SK-N-SH treated with all-trans-retinoic acid at 6 μM for 48 hours (cell line): Measurements from ENCODE around the gene CEP128.

Experiments
- ARNTL ChIP-seq: fragments of 450-650 bp; formaldehyde crosslinking; IDR thresholded peaks from 2 replicates; pipeline ENCODE4 v1.5.0; 2020; ENCODE audit warnings: low read depth, mild to moderate bottlenecking, moderate library complexity, borderline replicate concordance
- BACH2 ChIP-seq: fragments of 250-450 bp; sonication (Bioruptor Pico); IDR thresholded peaks from 2 replicates; pipeline ENCODE4 v1.9.0; 2021; ENCODE audit warnings: mild to moderate bottlenecking, borderline replicate concordance
- CREB5 ChIP-seq: fragments of 250-450 bp; sonication (Bioruptor Pico); IDR thresholded peaks from 2 replicates; pipeline ENCODE4 v1.5.1; 2020; ENCODE audit warnings: low read depth, mild to moderate bottlenecking, moderate library complexity
- ISL1 ChIP-seq: fragments of 250-450 bp; sonication (Bioruptor Pico); IDR thresholded peaks from 2 replicates; pipeline ENCODE4 v2.1.2; 2022; ENCODE audit warnings: mild to moderate bottlenecking, moderate library complexity
- OSR1 ChIP-seq: fragments of 250-450 bp; sonication (Bioruptor Pico); IDR thresholded peaks from 2 replicates; pipeline ENCODE4 v1.8.0; 2022; ENCODE audit warnings: moderate library complexity, mild to moderate bottlenecking, inconsistent platforms
- RARB ChIP-seq: fragments of 250-450 bp; sonication (Bioruptor Pico); IDR thresholded peaks from 2 replicates; pipeline ENCODE4 v1.8.0; 2021; ENCODE audit warnings: mild to moderate bottlenecking, moderate library complexity
- TOX ChIP-seq: fragments of 250-450 bp; sonication (Bioruptor Pico); IDR thresholded peaks from 2 replicates; pipeline ENCODE4 v1.8.0; 2021; ENCODE audit warnings: mild to moderate bottlenecking, moderate library complexity, borderline replicate concordance
- ZFP3 ChIP-seq: fragments of 250-450 bp; sonication (Bioruptor Pico); IDR thresholded peaks from 2 replicates; pipeline ENCODE4 v1.5.0; 2020; ENCODE audit warnings: mild to moderate bottlenecking, moderate library complexity
- ZFP30 ChIP-seq: fragments of 450-650 bp; formaldehyde crosslinking; IDR thresholded peaks from 2 replicates; pipeline ENCODE4 v1.5.0; 2022; ENCODE audit warnings: mild to moderate bottlenecking, moderate library complexity
- TF ChIP-seq, protein P1 (sequence below): fragments of 250-450 bp; sonication (Bioruptor Pico); IDR thresholded peaks from 2 replicates; pipeline ENCODE4 v1.5.0; 2020; ENCODE audit warnings: mild to moderate bottlenecking, moderate library complexity

- TF ChIP-seq ISL1 (CRISPR knock-in tag) = no peak
- TF ChIP-seq OSR1 = no peak
- no peak for TF ChIP-seq TOX (CRISPR knock-in tag)
- no peak for TF ChIP-seq CREB5 (CRISPR knock-in tag)
- TF ChIP-seq ARNTL (CRISPR knock-in tag) = no peak
- no peak for TF ChIP-seq RARB (CRISPR knock-in tag)
- TF ChIP-seq ZFP30 (CRISPR knock-in tag) = no peak
- TF ChIP-seq BACH2 (CRISPR knock-in tag) = no peak
- TF ChIP-seq, protein P1, sequence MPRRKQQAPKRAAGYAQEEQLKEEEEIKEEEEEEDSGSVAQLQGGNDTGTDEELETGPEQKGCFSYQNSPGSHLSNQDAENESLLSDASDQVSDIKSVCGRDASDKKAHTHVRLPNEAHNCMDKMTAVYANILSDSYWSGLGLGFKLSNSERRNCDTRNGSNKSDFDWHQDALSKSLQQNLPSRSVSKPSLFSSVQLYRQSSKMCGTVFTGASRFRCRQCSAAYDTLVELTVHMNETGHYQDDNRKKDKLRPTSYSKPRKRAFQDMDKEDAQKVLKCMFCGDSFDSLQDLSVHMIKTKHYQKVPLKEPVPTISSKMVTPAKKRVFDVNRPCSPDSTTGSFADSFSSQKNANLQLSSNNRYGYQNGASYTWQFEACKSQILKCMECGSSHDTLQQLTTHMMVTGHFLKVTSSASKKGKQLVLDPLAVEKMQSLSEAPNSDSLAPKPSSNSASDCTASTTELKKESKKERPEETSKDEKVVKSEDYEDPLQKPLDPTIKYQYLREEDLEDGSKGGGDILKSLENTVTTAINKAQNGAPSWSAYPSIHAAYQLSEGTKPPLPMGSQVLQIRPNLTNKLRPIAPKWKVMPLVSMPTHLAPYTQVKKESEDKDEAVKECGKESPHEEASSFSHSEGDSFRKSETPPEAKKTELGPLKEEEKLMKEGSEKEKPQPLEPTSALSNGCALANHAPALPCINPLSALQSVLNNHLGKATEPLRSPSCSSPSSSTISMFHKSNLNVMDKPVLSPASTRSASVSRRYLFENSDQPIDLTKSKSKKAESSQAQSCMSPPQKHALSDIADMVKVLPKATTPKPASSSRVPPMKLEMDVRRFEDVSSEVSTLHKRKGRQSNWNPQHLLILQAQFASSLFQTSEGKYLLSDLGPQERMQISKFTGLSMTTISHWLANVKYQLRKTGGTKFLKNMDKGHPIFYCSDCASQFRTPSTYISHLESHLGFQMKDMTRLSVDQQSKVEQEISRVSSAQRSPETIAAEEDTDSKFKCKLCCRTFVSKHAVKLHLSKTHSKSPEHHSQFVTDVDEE (CRISPR knock-in tag) = no peak
- no peak for TF ChIP-seq ZFP3 (CRISPR knock-in tag)
Observed at GRCh38 chr14:80850197-80850814, 91.2 kb downstream of the CEP128 start.
